Pancreas (tissue), 10 donors: ENCODE measurements around the gene ALX4. TPM values are rescaled to one million over a fixed set of nuclear protein-coding genes. Genes with fewer than 3 reads are reported as not detected.

Experiments used
- ATAC-seq, 4 donors: fragments of 200-7000 bp; cut with Tn5 transposase; one replicate each; pipeline versions ENCODE4 v1.8.0 to v1.9.1; 2020; ENCODE audit warnings: mild to moderate bottlenecking in 4 of 4, moderate library complexity in 4 of 4
- DNase-seq, 6 donors: peaks; one replicate each; pipeline ENCODE4 v3.0.0-alpha.2; 2020
- FAIRE-seq: peaks from 2 replicates; lab custom pipeline; 2012; peaks lifted over from hg19 to GRCh38; lab: Jason Lieb, UNC
- H3K27ac ChIP-seq, 4 donors: fragments of 200-600 bp; sonication (generic); 1 replicate in 3 of 4; 2 replicates in 1 of 4; pipeline versions ENCODE4 v1.5.0 to v1.8.0; 2020
- H3K27me3 ChIP-seq, 4 donors: fragments of 200-600 bp; one replicate each; pipeline ENCODE4 v1.8.0; 2021
- H3K36me3 ChIP-seq, 3 donors: fragments of 200-600 bp; sonication (generic) in 1 of 3; one replicate each; pipeline versions ENCODE4 v1.5.0 to v1.8.0; 2020 to 2021
- H3K4me1 ChIP-seq, 3 donors: fragments of 200-600 bp; one replicate each; pipeline ENCODE4 v1.8.0; 2021
- H3K4me3 ChIP-seq, 4 donors: fragments of 200-600 bp; sonication (generic) in 2 of 4; one replicate each; pipeline versions ENCODE4 v1.5.0 to v1.8.0; 2020 to 2021
- H3K9me3 ChIP-seq, 4 donors: fragments of 200-600 bp; one replicate each; pipeline ENCODE4 v1.8.0; 2021
- CTCF ChIP-seq, 4 donors: fragments of 200-600 bp; sonication (generic) in 3 of 4; IDR thresholded peaks; one replicate each; pipeline versions ENCODE4 v1.5.0 to v1.8.0; 2021; ENCODE audit warnings: antibody characterized with exemption in 4 of 4
- WGBS, 2 donors: extraction: QIAGEN DNeasy Blood & Tissue Kit; methylation state at CpG; one replicate each; pipeline ENCODE4 v1.1.7; 2013; 5-methylcytosine and 5-hydroxymethylcytosine counted together
- intact Hi-C, 3 donors: fragments of 100-400 bp; cut with DNase I; formaldehyde crosslinking; loops; one replicate each; pipeline versions ENCODE4 v1.11.1 to v1.14.2; 2022
- polyA plus RNA-seq, 2 donors: library from polyadenylated mRNA; stranded (reverse); fragments of 200-250 nt; gene quantifications; one replicate each; pipeline ENCODE4 v1.2.3, GENCODE V29; 2013
- total RNA-seq, 6 donors: library from RNA; stranded (reverse); fragmentation: NEBNext Ultra II Directional in 4 of 6; extraction: Animal tissue kit (Norgen Biotek cat#: 25700) in 4 of 6; gene quantifications; one replicate each; pipeline versions ENCODE4 v1.2.1 to v1.2.4, GENCODE V29; 2021 to 2023
- donor health status: healthy with polysubstance abuse.
- donor health status: DM: no; HTN: no; CAD: no; lungs with moderate emphysema.
- donor health status: DM: no; HTN: no; CAD: no.
- donor health status: control.
- donor health status: control.
- donor health status: Bipolar disorder and iron deficiency.
- donor health status: DM: yes; HTN: yes; CAD: no.
- donor health status: DM: no; HTN: no; CAD: no.
- donor health status: DM: no; HTN: no; CAD: no.
- donor health status: DM: yes; HTN: yes; CAD: no.

ALX4 gene
- total and polyA plus RNA-seq, 8 donors, result 0.02 to 0.04 (median 0.03) TPM; not detected in 5

DNA sequence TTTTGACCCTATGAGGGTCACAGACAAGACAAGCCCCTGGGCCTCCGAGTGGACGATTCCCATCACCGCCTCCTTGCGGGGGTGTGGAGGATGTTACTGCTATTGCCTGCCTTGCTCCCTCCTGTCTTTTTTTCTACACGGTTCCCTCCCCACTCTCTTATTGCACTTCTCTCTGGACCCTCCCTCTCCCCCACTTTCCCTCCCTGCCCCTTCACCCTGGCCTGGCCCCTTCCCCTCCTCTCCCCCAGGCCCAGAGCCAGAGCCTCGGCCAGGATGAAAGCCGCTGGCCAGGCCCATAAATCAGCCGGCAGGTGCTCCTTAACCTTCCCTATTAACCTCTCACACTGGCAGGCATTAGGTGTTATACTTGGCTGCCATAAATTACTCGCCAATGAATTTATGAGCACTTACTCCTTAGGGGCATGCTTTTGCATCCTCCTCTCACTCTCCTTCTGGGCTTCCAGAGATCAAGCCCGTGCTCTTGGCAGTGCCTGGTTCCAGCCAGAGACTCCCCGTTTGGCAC, 18.3 kb upstream of the ALX4 start:
- Histone ChIP-seq H3K27ac (no peak overlapping the region), H3K9me3 (no peaks in the 10 kb centered on the region), H3K27me3 (no peaks in the 10 kb centered on the region), H3K36me3 (no peaks in the 10 kb centered on the region), H3K4me3 (no peak overlapping the region), H3K4me1 (peaks cover 0 to 8% (median 7%) of the 10 kb centered on the region in 3 donors)
- 50 to 51% methylated on average over 11 of the region's 11 CpGs for WGBS, 2 donors
- FAIRE-seq (no peak), ATAC-seq (no peak), DNase-seq (no peak)
- intact Hi-C loops, result no loop called here
- no peak for TF ChIP-seq CTCF (IDR thresholded peaks at IDR 0.05)

- no peak for DNase-seq
- H3K4me3 ChIP-seq, result no peak overlapping the region
- no peaks in the 10 kb centered on the region for H3K9me3 ChIP-seq
- no peak for ATAC-seq
- no peaks in the 10 kb centered on the region for H3K36me3 ChIP-seq
- peaks cover 0 to 3% (median 0%) of the 10 kb centered on the region in 4 donors for H3K27me3 ChIP-seq
- H3K4me1 ChIP-seq, result peaks cover 0 to 8% (median 7%) of the 10 kb centered on the region in 3 donors
- no peak for FAIRE-seq
- H3K27ac ChIP-seq, result no peak overlapping the region
- 69 to 71% methylated on average over 10 of the region's 10 CpGs for WGBS, 2 donors
- intact Hi-C loops, result no loop called here
- no peak for TF ChIP-seq CTCF (IDR thresholded peaks at IDR 0.05)
These were observed 17.8 kb upstream of the ALX4 start for GRCh38 chr11:44327730-44328129.

GRCh38 chr11:44326615-44327475, 16.9 kb upstream of the ALX4 start:
- intact Hi-C loops, result no loop called here
- Histone ChIP-seq H3K36me3 (no peaks in the 10 kb centered on the region), H3K4me3 (no peak overlapping the region), H3K27ac (no peak overlapping the region), H3K4me1 (peaks cover 0 to 8% (median 7%) of the 10 kb centered on the region in 3 donors), H3K9me3 (no peaks in the 10 kb centered on the region), H3K27me3 (peaks cover 0 to 5% (median 2%) of the 10 kb centered on the region in 4 donors)
- ATAC-seq (no peak), FAIRE-seq (no peak), DNase-seq (no peak)
- TF ChIP-seq CTCF (IDR thresholded peaks at IDR 0.05), result no peak
- 51 to 58% methylated on average over 15 of the region's 15 CpGs for WGBS, 2 donors

DNA sequence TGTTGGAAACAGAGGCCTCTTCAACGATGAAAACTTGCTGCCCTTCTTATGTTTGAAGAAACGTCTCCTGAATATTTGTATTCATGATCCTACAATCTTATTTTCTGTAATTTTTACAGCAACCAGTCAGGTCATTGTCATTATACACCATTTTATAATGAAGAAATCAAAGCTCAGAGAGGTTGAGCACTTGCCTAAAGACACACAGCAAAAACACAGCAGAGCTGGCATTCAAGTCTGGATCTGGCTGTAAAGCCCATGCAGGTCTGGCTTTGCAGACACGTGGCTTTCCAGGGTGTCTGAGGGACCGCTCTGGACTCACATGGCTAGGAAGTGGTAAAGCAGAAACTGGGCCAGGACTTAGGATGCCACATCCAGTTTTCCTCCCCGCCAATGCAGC, 15.8 kb upstream of the ALX4 start:
- H3K27me3 ChIP-seq, result peaks cover 0 to 11% (median 2%) of the 10 kb centered on the region in 4 donors
- no peak for FAIRE-seq
- TF ChIP-seq CTCF (IDR thresholded peaks at IDR 0.05), result no peak
- H3K4me1 ChIP-seq, result peaks cover 0 to 8% (median 7%) of the 10 kb centered on the region in 3 donors
- H3K27ac ChIP-seq, result no peak overlapping the region
- ATAC-seq, result no peak
- 77 to 83% methylated on average over 5 of the region's 5 CpGs for WGBS, 2 donors
- H3K4me3 ChIP-seq, result no peak overlapping the region
- no peaks in the 10 kb centered on the region for H3K9me3 ChIP-seq
- peak in 1 of 6 donors; percentile 13 for DNase-seq
- H3K36me3 ChIP-seq, result no peaks in the 10 kb centered on the region
- intact Hi-C loops, result no loop called here
